ENCODE data around the gene BICC1. TPM values are rescaled to one million over a fixed set of nuclear protein-coding genes. Genes with fewer than 3 reads are reported as not detected.

Gene BICC1
- total RNA-seq, 6 experiments from 2014 or later, result 55.6 to 67.7 (median 64.8) TPM

DNA sequence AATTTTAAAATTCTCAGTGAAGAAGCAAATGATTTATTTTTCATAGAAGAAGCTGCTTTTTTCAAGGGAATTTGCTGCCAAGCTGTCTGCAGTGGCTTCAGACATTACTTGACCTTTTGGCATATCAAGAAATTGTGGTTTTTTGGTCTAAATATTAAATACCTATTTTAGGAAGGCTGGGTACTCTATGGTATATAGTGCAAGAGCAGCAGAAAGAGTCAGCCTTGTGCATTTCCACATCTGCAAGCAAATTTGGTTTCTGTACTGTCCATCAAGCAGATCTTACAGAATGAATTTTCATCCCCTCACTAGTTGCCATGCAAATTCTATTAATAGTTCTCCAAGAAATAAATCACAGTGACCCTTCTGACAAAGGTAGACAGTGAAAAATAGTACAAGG, 222.0 kb downstream of the BICC1 start:
- Mint-ChIP-seq H3K9me3 (peaks cover 19% of the 10 kb centered on the region), H3K27ac (peak overlapping the region; percentile 59), H3K27me3 (ENCODE audit: insufficient read depth) (peaks cover 3% of the 10 kb centered on the region; the same call in 1 of the 2 replicates), H3K4me1 (ENCODE audit: low read depth) (peaks cover 34% of the 10 kb centered on the region), H3K4me3 (peak overlapping the region; percentile 50), H3K36me3 (ENCODE audit: low read depth) (peaks cover 38% of the 10 kb centered on the region)
- no peak for DNase-seq
- TF ChIP-seq, protein P1, sequence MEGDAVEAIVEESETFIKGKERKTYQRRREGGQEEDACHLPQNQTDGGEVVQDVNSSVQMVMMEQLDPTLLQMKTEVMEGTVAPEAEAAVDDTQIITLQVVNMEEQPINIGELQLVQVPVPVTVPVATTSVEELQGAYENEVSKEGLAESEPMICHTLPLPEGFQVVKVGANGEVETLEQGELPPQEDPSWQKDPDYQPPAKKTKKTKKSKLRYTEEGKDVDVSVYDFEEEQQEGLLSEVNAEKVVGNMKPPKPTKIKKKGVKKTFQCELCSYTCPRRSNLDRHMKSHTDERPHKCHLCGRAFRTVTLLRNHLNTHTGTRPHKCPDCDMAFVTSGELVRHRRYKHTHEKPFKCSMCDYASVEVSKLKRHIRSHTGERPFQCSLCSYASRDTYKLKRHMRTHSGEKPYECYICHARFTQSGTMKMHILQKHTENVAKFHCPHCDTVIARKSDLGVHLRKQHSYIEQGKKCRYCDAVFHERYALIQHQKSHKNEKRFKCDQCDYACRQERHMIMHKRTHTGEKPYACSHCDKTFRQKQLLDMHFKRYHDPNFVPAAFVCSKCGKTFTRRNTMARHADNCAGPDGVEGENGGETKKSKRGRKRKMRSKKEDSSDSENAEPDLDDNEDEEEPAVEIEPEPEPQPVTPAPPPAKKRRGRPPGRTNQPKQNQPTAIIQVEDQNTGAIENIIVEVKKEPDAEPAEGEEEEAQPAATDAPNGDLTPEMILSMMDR (IDR thresholded peaks at IDR 0.05), result no peak

DNA sequence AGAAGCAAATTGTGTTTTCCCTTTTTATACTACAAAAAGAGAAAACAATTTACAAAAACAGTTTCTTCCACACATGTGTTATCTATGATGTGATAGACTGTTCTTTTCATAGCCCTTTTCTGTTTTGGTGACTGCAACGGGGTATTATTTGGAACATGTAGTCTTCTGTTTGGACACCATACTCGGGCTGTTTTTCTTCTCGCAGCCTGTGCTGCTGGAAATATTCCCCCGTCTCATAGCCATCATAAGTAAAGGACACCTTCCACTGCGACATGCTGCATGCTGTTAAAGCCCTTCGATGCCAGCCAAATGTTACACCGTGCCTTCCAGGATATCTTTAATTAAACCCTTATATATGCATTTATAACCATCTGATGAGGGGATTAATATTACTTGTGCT, 222.4 kb downstream of the BICC1 start:
- peaks cover 15% of the 10 kb centered on the region for H3K9me3 Mint-ChIP-seq
- no peak for DNase-seq
- peaks cover 34% of the 10 kb centered on the region for H3K36me3 Mint-ChIP-seq (ENCODE audit: low read depth)
- H3K27me3 Mint-ChIP-seq (ENCODE audit: insufficient read depth), result peaks cover 1% of the 10 kb centered on the region; the same call in 1 of the 2 replicates
- H3K4me3 Mint-ChIP-seq, result no peak overlapping the region; the same call in 1 of the 2 replicates
- peaks cover 34% of the 10 kb centered on the region for H3K4me1 Mint-ChIP-seq (ENCODE audit: low read depth)
- peak overlapping the region; percentile 59; the same call in 1 of the 2 replicates for H3K27ac Mint-ChIP-seq
- TF ChIP-seq, protein P1 (IDR thresholded peaks at IDR 0.05), result no peak

DNA sequence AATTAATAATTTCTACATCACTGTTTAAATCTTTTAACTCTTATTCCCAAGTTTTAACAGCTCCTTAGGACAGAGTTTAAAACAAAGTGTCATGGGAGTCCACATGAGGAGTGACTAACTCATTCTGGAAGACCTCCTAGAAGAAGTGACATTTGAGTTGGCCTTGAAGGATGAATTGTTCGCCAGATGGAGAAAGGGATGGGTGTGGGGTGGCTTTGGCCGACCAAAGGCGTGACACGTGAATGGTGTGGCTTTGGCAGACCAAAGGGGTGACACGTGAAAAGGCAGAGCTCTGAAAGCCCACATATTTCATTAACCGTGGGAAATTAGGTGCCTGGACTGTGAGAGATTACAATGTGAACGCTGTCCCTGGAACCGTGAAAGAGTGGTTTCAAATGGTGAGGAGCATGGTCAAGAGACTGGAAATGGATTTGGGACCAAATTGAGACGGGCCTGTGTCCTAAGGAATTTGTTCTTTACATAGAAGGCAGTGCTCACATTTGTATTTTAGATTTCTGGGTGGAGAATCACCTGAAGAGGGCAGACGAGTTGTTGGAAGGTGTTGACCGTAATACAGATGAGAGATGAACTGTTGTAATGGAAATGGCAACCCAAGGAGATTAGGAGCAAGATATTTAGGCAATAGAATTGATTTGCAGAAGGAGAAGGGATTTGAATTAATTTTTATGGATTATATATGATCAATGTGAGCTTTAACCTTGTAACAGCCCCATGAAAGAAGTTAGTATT, 228.1 kb downstream of the BICC1 start:
- DNase-seq, result no peak
- TF ChIP-seq, protein P1 (IDR thresholded peaks at IDR 0.05), result no peak
- Mint-ChIP-seq H3K27me3 (ENCODE audit: insufficient read depth) (peaks cover 1% of the 10 kb centered on the region; the same call in 1 of the 2 replicates), H3K4me3 (no peak overlapping the region), H3K9me3 (no peaks in the 10 kb centered on the region), H3K36me3 (ENCODE audit: low read depth) (peaks cover 26% of the 10 kb centered on the region), H3K4me1 (ENCODE audit: low read depth) (peaks cover 41% of the 10 kb centered on the region), H3K27ac (no peak overlapping the region)

DNA sequence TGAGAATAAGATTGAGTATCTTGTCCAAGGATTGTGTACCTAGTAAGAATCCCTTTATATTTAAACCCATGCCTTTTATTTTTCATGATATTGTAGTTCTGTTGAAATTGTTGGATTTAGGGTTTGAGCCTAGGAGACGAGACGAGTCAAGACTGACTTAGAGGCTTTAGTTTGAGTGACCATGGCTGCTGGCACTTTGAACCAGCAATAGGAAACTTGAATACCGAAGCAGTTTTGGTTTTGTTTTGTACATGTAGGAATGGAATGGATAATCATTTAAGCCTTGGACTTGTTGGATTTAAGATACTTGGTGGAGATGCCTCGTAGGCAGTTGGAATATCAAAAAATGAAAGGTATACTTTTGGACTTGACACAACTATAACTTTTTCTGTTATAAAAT, 229.0 kb downstream of the BICC1 start:
- TF ChIP-seq, protein P1 (IDR thresholded peaks at IDR 0.05), result no peak
- Mint-ChIP-seq H3K36me3 (ENCODE audit: low read depth) (peaks cover 23% of the 10 kb centered on the region), H3K27me3 (ENCODE audit: insufficient read depth) (peaks cover 1% of the 10 kb centered on the region; the same call in 1 of the 2 replicates), H3K4me1 (ENCODE audit: low read depth) (peaks cover 33% of the 10 kb centered on the region), H3K9me3 (no peaks in the 10 kb centered on the region), H3K4me3 (no peak overlapping the region), H3K27ac (no peak overlapping the region)
- no peak for DNase-seq

DNA sequence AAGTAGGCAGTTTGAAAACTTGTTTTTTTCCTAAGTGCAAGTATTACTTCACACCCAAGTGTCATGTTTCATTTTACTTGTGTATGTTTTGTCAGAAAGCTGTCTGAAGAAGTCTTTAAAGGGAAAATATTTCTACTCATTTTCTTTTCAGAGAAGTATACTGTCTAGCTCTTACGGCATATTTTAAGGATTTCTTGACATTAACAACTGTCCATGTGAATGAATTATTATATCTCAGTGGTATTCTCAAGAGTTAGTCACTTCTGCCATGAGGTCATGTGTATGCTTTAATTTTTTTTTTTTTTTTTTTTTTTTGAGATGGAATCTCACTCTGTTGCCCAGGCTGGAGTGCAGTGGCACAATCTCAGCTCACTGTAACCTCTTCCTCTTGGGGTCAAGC, 229.5 kb downstream of the BICC1 start:
- no peak overlapping the region for H3K4me3 Mint-ChIP-seq
- peaks cover 32% of the 10 kb centered on the region for H3K4me1 Mint-ChIP-seq (ENCODE audit: low read depth)
- no peak overlapping the region for H3K27ac Mint-ChIP-seq

More for the DNA sequence above, 229.5 kb downstream of the BICC1 start:
- Mint-ChIP-seq H3K27me3 (ENCODE audit: insufficient read depth) (peaks cover under 1% of the 10 kb centered on the region; the same call in 1 of the 2 replicates), H3K36me3 (ENCODE audit: low read depth) (peaks cover 21% of the 10 kb centered on the region), H3K9me3 (no peaks in the 10 kb centered on the region)
- no peak for DNase-seq
- TF ChIP-seq, protein P1 (IDR thresholded peaks at IDR 0.05), result no peak
